C4-2B (cell line): ENCODE measurements around the gene SYT8.

Experiments
- ZFX ChIP-seq: fragments of 450-650 bp; IDR thresholded peaks from 2 replicates; pipeline ENCODE4 v1.6.1; 2017
- TF ChIP-seq, protein P1 (sequence below): fragments of 450-650 bp; conservative IDR thresholded peaks from 2 replicates; pipeline ENCODE4 v1.5.1; 2017; ENCODE audit warnings: mild to moderate bottlenecking

- TF ChIP-seq, protein P1, sequence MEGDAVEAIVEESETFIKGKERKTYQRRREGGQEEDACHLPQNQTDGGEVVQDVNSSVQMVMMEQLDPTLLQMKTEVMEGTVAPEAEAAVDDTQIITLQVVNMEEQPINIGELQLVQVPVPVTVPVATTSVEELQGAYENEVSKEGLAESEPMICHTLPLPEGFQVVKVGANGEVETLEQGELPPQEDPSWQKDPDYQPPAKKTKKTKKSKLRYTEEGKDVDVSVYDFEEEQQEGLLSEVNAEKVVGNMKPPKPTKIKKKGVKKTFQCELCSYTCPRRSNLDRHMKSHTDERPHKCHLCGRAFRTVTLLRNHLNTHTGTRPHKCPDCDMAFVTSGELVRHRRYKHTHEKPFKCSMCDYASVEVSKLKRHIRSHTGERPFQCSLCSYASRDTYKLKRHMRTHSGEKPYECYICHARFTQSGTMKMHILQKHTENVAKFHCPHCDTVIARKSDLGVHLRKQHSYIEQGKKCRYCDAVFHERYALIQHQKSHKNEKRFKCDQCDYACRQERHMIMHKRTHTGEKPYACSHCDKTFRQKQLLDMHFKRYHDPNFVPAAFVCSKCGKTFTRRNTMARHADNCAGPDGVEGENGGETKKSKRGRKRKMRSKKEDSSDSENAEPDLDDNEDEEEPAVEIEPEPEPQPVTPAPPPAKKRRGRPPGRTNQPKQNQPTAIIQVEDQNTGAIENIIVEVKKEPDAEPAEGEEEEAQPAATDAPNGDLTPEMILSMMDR = no peak
- TF ChIP-seq ZFX = no peak
These were observed 29.3 kb upstream of the SYT8 start for GRCh38 chr11:1805525-1805924.
